ENCODE results near the gene TKFC.

The TKFC gene

GRCh38 chr11:61332797-61333549 is at the start of gene TKFC, which contains the start of gene DDB1:
Gene TKFC (plus strand): TSS chr11:61333228. CDS start chr11:61334729, 1,501 bp downstream.
Gene DDB1 (minus strand): TSS chr11:61333105. CDS start chr11:61332968, 137 bp downstream.
- peak; percentile 93 to 96 for DNase-seq (ENCODE audit: low read depth in 1 of 2, low spot score in 1 of 2)

GRCh38 chr11:61283613-61284012 is 49.4 kb upstream of the TKFC start:
- no peak for DNase-seq (ENCODE audit: low read depth in 1 of 2, low spot score in 1 of 2)

- DNase-seq (ENCODE audit: low read depth in 1 of 2, low spot score in 1 of 2): no peak
Observed at GRCh38 chr11:61287338-61287977, 45.6 kb upstream of the TKFC start.

GRCh38 chr11:61290905-61291690 is 41.9 kb upstream of the TKFC start:
- DNase-seq (ENCODE audit: low read depth in 1 of 2, low spot score in 1 of 2): no peak

- DNase-seq (ENCODE audit: low read depth in 1 of 2, low spot score in 1 of 2): no peak
Observed at GRCh38 chr11:61292356-61292755, 40.7 kb upstream of the TKFC start.

- peak; percentile 21 to 33 for DNase-seq (ENCODE audit: low read depth in 1 of 2, low spot score in 1 of 2)
Observed at GRCh38 chr11:61293867-61294716, 38.9 kb upstream of the TKFC start.

- peak; percentile 57 to 58 for DNase-seq (ENCODE audit: low read depth in 1 of 2, low spot score in 1 of 2)
Observed at GRCh38 chr11:61294717-61295595, 38.1 kb upstream of the TKFC start, which contains the start of gene VWCE. Gene VWCE (minus strand): TSS chr11:61295316. CDS start chr11:61295037, 279 bp downstream.

GRCh38 chr11:61295596-61295926 is 37.5 kb upstream of the TKFC start:
- DNase-seq (ENCODE audit: low read depth in 1 of 2, low spot score in 1 of 2): no peak

GRCh38 chr11:61297341-61297740 is 35.7 kb upstream of the TKFC start:
- DNase-seq (ENCODE audit: low read depth in 1 of 2, low spot score in 1 of 2): no peak

- DNase-seq (ENCODE audit: low read depth in 1 of 2, low spot score in 1 of 2): no peak
Observed at GRCh38 chr11:61297746-61298145, 35.3 kb upstream of the TKFC start.

- no peak for DNase-seq (ENCODE audit: low read depth in 1 of 2, low spot score in 1 of 2)
Observed at GRCh38 chr11:61298663-61299244, 34.3 kb upstream of the TKFC start.

GRCh38 chr11:61302550-61302949 is 30.5 kb upstream of the TKFC start:
- no peak for DNase-seq (ENCODE audit: low read depth in 1 of 2, low spot score in 1 of 2)

- DNase-seq (ENCODE audit: low read depth in 1 of 2, low spot score in 1 of 2): no peak
Observed at GRCh38 chr11:61303725-61304124, 29.3 kb upstream of the TKFC start.

- DNase-seq (ENCODE audit: low read depth in 1 of 2, low spot score in 1 of 2): no peak
Observed at GRCh38 chr11:61305417-61305816, 27.6 kb upstream of the TKFC start.

GRCh38 chr11:61306221-61306620 is 26.8 kb upstream of the TKFC start:
- no peak for DNase-seq (ENCODE audit: low read depth in 1 of 2, low spot score in 1 of 2)

GRCh38 chr11:61307354-61307753 is 25.7 kb upstream of the TKFC start:
- no peak for DNase-seq (ENCODE audit: low read depth in 1 of 2, low spot score in 1 of 2)

- DNase-seq (ENCODE audit: low read depth in 1 of 2, low spot score in 1 of 2): no peak
Observed at GRCh38 chr11:61309141-61309540, 23.9 kb upstream of the TKFC start.

GRCh38 chr11:61309739-61310138 is 23.3 kb upstream of the TKFC start:
- no peak for DNase-seq (ENCODE audit: low read depth in 1 of 2, low spot score in 1 of 2)

- DNase-seq (ENCODE audit: low read depth in 1 of 2, low spot score in 1 of 2): no peak
Observed at GRCh38 chr11:61310749-61311148, 22.3 kb upstream of the TKFC start.

- no peak for DNase-seq (ENCODE audit: low read depth in 1 of 2, low spot score in 1 of 2)
Observed at GRCh38 chr11:61315260-61315659, 17.8 kb upstream of the TKFC start.
